DLD1 (cell line): ENCODE results near the gene PHLDA2.

ENCODE experiments used
- in situ Hi-C: cut with HindIII; loops from 2 replicates; pipeline ENCODE4 v1.10.0; 2017; ENCODE audit warnings: low sequenced_read_pairs

PHLDA2 gene

GRCh38 chr11:2899080-2899783, 30.0 kb downstream of the PHLDA2 start:
- in situ Hi-C loops = no loop called here

DNA sequence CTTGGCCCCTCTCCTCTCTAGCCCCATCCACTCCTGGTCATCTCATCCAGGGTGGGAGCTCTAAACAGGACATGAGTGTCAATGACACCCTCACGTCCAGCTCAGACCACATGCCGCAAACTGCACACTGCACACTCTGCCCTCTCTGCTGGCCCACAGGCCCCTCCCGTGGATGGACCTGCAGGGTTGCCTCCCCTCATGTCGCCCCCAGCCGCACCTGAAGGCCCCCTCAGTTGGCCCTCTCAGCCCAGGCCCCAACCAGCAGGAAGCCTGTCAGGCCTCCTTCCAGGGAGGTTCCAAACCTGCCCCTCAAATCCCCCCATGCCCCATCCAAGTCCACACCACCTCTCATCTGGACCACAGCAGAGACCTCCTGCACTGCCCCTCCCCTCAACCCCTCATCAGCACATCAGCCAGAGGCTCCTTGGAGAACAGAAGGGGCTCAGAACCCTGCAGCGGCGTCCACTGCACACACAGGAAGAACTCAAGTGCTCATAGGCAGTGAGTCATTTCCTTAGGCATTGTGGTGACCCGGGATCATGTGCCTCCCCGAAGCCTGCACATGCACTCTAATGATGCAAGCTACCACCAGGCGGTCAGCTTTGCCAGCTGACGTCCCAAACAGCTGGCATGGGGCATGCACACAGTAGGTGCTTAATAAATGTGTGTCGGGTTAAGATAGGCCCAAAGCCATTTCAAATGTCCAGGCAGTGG, 30.7 kb downstream of the PHLDA2 start:
- in situ Hi-C loops = no loop called here

DNA sequence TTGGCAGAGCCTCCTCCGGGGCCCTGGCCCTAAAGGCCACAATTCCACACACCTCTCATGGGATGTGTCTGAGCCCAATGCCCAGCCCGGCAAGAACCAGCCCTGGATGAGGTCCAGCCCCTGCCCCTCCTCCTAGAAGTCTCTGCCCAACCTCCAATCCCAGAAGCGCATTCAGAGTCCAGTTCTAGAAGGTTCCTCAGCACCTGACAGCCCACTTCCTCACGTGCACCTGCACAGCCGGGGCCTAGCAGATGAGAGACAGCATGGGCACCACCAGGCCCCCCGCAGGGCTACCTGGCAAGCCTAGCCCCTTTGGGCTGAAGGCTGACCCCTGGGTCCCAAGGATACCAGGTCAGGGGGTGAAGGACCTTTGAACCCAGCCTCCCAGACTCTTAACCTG, 32.2 kb downstream of the PHLDA2 start:
- in situ Hi-C loops = no loop called here

DNA sequence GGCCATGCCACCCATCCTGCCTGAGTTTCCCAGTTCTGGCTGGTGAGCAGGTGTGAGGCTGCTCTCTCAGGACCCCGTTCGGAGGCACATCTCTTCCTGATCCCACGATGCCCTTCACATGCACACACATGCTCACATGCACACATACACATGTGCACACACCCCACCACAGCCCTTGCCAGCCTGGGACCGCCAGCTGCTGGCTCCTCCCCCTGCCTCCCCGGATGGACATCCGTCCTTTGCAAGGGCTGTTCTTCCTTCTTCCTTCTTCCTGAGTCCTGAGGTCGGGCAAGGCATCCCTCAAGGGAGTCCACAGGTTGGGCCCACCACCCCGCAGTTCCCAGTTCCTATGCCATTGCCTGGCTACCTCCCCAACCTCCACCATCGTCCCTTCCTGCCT, 33.2 kb downstream of the PHLDA2 start:
- in situ Hi-C loops = no loop called here

- in situ Hi-C loops = no loop called here
Observed at GRCh38 chr11:2893935-2894334, 35.3 kb downstream of the PHLDA2 start.

DNA sequence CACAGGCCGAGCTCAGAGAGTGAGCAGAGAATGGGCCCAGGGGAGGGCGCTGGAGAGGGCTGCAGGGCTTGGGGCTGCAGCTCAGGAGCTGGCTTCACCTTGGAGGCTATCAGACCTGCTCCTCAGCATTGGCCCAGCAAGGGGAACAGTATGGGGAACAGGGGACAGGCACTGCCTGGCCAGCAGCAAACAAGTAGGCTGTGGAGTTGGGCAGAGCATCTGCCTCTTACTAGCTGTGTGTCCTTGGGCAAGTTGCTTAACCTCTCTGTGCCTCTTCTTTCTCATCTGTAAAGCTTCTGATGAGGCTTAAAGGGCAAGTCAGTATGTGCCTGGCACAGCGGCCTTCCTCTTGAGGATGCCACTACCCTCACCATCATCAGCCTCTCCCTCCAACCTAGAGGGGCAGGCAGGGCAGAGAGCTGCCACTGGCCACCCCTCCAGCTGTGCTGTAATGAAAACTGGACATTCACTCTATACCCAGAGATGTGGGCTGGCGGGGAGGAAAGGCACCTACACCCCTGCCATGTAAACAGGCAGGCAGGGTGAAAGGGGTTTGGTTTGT, 36.2 kb downstream of the PHLDA2 start:
- in situ Hi-C loops = no loop called here

GRCh38 chr11:2892215-2892966, 36.8 kb downstream of the PHLDA2 start:
- in situ Hi-C loops = no loop called here

DNA sequence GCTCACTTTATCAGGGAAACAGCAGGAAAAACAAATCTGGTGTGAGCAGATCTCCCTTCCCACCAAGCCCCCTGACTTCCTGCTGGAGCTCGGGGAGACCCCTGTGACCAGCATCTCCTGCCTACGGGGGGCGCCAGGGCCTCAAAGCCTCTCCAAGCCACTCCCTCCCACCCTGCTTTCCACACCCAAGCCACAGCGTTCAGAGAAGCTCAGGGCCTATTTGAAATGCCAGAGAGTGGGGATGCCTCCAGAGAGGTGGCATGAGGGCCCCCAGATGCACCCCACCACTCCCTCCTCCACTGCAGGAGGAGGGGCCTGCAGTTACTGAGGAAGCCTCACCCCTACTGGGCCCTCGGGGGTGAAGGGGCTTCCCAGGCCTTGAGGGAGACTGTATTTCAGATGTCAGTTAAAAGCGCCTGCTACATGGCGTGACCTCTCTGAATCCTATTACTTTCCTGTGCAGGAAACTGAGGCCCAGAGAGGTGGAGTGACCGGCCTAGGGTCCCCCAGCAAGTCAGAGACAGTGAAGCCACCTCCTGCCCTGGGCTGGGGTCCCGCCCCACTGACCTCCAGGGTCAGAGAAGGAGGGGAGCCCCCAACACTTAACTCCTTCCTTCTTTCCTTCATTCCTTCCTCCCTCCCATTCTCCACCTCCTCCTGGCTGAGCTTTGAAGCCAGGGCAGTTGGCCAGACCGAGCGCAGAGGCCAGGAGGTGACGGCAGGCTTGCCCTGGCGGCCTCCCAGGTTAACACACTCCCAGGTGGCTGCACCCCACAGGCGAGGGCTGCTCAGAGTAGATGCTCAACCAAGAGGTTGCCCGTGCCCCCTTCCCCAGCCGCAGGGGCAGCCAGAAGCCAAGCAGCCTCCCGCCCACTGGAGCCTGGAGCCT, 37.6 kb downstream of the PHLDA2 start:
- in situ Hi-C loops = no loop called here

GRCh38 chr11:2890466-2891294, 38.5 kb downstream of the PHLDA2 start:
- in situ Hi-C loops = no loop called here

DNA sequence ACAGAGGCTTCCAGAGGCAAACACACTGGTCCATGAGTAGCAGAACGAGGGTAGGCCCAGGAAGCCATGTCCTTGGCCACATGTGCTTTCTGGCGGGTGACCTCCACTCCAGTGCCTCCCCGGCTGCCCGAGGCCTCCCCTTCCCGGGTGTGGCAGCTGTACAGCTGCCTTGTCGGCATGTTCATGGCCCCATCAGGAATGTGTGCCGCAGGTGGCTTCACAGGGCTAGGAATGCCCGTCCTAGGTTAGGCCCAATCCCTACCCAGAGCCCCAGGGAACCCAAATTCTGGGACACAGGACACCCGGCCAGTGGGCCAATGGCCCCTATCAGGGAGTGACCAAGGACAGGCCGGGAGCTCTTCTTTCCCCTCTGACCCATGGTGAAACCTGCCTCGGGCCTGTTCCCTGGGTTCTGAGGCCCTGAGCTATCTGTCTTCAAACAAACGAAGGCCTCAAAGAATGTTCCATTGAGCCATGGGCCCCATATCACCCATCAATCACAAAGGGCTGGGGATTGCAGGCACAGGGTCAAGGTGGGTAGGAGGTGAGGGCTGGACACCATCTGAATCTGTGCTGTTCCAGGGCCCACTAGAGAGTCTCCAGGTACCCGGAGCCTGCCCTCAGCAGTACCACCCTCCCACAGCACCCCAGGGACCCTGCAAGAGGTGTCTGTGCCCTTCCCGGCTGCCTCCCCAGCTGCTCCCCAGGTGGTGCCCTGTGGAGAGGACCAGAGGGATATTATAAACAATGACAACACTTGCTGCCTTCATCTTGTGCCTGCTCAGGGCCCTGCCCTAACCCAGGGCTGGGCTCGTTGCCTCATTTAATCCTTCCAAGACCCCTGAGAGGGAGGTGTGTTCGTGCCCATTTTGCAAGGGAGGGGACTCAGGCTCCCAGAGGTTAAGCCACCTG, 39.6 kb downstream of the PHLDA2 start:
- in situ Hi-C loops = no loop called here

- in situ Hi-C loops = no loop called here
Observed at GRCh38 chr11:2888266-2888968, 40.8 kb downstream of the PHLDA2 start.

- in situ Hi-C loops = no loop called here
Observed at GRCh38 chr11:2887515-2888195, 41.6 kb downstream of the PHLDA2 start.

DNA sequence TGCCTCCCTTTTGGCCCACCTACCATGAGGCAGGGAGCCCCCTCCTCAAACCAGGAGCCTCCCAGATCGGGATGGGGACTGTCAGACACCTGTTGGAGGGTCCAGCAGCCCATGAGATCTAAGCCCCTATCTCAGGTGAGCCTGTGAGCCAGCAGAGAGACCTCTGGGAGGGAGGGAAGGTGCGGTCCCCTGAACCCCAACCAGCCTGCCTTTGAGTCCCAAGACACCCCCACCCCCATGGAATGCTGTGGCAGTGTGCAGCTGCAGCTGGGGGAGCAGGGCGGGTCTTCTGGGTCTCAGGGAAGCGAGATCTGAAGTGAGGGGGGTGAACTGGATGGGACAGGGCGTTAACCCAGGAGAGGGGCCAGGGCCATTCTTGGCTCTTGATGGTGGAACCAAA, 42.3 kb downstream of the PHLDA2 start:
- in situ Hi-C loops = no loop called here

DNA sequence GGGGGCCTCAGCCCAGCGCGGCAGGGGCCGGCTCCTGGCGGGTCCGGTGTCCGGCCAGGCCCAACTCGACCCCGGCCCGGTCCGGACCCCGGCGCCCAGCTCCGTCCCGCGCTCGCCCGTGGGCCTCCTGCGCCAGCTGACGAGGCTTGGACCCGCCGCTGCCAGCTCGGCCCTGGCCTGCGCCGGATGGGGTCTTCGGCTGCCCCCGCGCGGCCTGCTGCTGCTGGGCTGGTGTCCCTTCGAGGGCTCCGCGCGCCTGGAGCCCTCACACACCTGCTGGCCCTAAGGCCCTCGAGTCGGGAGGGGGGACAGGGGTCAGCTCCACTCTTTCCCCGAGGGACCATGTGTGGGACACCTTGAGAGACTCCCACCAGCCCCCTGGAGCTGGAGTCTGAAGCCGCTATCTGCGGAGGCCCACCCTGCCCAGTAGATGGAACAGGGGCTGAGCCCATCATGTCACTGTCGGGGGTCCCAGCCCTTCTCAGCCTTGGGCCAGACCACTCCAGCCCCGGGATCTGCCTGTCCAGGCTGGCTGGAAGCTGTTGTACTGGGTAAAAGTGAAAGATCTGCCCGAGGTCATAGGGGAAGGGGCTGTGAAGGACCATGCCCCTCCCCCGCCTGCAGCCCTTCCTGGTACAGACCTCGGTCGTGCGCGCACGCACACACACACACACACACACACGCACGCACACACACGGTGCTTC, 42.9 kb downstream of the PHLDA2 start:
- in situ Hi-C loops = no loop called here

DNA sequence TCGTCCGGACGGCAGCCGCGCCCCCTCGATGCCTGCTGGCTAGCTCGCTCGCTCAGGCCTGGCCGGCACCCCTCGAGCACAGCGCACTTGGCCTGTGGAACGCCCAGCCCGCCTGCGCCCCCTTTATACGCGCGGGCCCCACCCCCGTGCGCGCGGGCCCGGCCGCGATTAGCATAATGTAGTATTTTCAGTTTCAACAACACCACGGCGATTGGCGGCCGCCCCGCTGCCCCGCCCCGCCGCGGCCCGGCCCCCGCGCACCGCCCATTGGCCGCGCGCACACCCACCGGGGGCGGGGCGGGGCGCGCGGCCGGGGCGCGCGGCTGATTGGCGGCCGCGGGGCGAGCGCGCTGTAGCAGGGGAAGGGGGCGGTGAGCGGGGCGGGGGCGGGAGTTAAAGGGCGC, 43.5 kb downstream of the PHLDA2 start, which contains the start of gene CDKN1C:
TSS of gene CDKN1C (minus strand) at position 98 of the 404 bp plus-strand sequence. CDS start 319 bp downstream, outside the sequence.
- in situ Hi-C loops = no loop called here

GRCh38 chr11:2885017-2885677, 44.1 kb downstream of the PHLDA2 start:
- in situ Hi-C loops = no loop called here
